Kidney capillary endothelial cell (primary cell): ENCODE results near the gene PEX12.
"Not testable (repeated sequence)": the region's sequence is repeated elsewhere in the genome, so short reads cannot be mapped to it uniquely, and the experiment has no call there.

Experiments used
- DNase-seq: peaks from one replicate; pipeline ENCODE4 v3.0.0-alpha.2; 2018; ENCODE audit warnings: low spot score

Gene PEX12

GRCh38 chr17:35577830-35578196 lies 558 bp downstream of the PEX12 start:
- no peak for DNase-seq

- no peak for DNase-seq
Observed at GRCh38 chr17:35575759-35576158, 2.6 kb downstream of the PEX12 start.

GRCh38 chr17:35569405-35569804 lies 9.0 kb downstream of the PEX12 start:
- no peak for DNase-seq

- DNase-seq, result peak; percentile 35
Observed at GRCh38 chr17:35568561-35568960, 9.8 kb downstream of the PEX12 start.

GRCh38 chr17:35566968-35567367 lies 11.4 kb downstream of the PEX12 start:
- no peak for DNase-seq

GRCh38 chr17:35563181-35563580 lies 15.2 kb downstream of the PEX12 start:
- not testable (repeated sequence) for DNase-seq

GRCh38 chr17:35560703-35561102 lies 17.7 kb downstream of the PEX12 start, which contains the start of gene SLFN14:
Gene SLFN14, minus strand, starts transcription at chr17:35560819. Its CDS starts 2,757 bp downstream, at chr17:35558062.
- no peak for DNase-seq

GRCh38 chr17:35559495-35560210 lies 18.7 kb downstream of the PEX12 start:
- no peak for DNase-seq

- no peak for DNase-seq
Observed at GRCh38 chr17:35557353-35557752, 21.0 kb downstream of the PEX12 start.

GRCh38 chr17:35555691-35556090 lies 22.7 kb downstream of the PEX12 start:
- no peak for DNase-seq

GRCh38 chr17:35554668-35555067 lies 23.7 kb downstream of the PEX12 start:
- no peak for DNase-seq

GRCh38 chr17:35553310-35553709 lies 25.1 kb downstream of the PEX12 start:
- DNase-seq, result no peak

GRCh38 chr17:35548978-35549377 lies 29.4 kb downstream of the PEX12 start:
- DNase-seq, result no peak

- DNase-seq, result no peak
Observed at GRCh38 chr17:35548208-35548810, 30.1 kb downstream of the PEX12 start.

GRCh38 chr17:35546487-35546886 lies 31.9 kb downstream of the PEX12 start:
- DNase-seq, result no peak

- no peak for DNase-seq
Observed at GRCh38 chr17:35545150-35545549, 33.2 kb downstream of the PEX12 start.

- DNase-seq, result no peak
Observed at GRCh38 chr17:35543856-35544255, 34.5 kb downstream of the PEX12 start.

GRCh38 chr17:35542990-35543389 lies 35.4 kb downstream of the PEX12 start:
- DNase-seq, result peak; percentile 49

GRCh38 chr17:35541434-35541833 lies 36.9 kb downstream of the PEX12 start:
- DNase-seq, result no peak

GRCh38 chr17:35540589-35541404 lies 37.6 kb downstream of the PEX12 start:
- peak; percentile 71 for DNase-seq

- no peak for DNase-seq
Observed at GRCh38 chr17:35539659-35540026, 38.7 kb downstream of the PEX12 start.

- no peak for DNase-seq
Observed at GRCh38 chr17:35537601-35538141, 40.7 kb downstream of the PEX12 start, which contains the start of gene SLFN12L. Gene SLFN12L, minus strand, starts transcription at chr17:35537678. Its CDS starts 15,314 bp downstream, at chr17:35522364.
